GM21528 (cell line): ENCODE data around the gene FCSK.

ENCODE experiments used
- ATAC-seq: cut with Tn5 transposase; IDR thresholded peaks from one replicate; pipeline ENCODE4 v1.9.1; 2021; ENCODE audit warnings: mild to moderate bottlenecking, moderate library complexity; ENCODE audit not compliant: unreplicated experiment, low FRiP score

FCSK gene

DNA sequence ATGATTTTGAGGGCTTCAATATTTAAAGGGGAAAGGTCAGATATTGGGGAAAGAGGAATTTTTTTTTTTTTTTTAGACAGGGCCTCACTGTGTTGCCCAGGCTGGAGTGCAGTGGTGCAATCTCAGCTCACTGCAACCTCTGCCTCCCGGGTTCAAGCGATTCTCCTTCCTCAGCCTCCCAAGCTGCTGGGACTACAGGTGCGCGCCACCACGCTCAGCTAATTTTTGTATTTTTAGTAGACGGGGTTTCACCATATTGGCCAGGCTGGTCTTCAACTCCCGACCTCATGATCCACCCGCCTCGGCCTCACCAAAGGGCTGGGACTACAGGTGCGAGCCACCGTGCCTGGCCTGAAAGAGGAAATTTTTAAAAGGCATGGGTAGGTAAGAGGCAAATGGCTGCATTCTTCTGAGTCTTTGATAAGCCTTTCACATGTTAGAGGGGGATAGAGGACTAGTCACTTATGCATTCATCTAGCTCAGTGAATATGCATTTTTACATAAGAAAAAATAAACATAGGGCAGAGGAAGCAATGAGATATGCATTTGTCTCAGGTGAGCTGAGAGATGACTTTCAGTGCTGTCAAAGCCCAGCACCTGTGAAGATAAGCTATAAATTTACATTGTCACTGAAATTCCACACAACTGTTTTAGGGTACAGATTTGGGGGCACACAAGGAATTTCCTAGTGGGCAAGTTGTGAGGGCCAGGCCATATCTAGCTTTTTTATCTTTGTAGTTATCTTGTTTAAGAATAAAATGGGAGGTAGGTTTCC is 1.1 kb upstream of the FCSK start:
- no peak for ATAC-seq

DNA sequence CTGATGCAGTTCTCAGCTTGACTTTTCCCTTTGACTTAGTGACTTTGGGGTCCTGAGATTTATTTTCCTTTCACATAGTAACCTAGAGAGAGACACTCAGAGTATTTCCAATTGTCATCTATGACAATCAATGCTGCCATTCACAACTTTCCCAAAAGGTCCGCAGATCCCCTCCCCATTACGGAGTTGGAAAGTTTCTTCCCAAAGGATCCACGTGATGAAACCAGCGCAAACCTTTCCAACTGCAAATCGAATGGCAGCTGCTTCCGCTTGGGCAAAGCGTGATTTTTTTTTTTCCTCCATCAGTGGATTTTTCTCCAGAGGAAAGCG is 538 bp upstream of the FCSK start:
- no peak for ATAC-seq

GRCh38 chr16:70455910-70456309 is 1.5 kb downstream of the FCSK start:
- no peak for ATAC-seq

GRCh38 chr16:70457446-70458166 is 3.2 kb downstream of the FCSK start:
- no peak for ATAC-seq

DNA sequence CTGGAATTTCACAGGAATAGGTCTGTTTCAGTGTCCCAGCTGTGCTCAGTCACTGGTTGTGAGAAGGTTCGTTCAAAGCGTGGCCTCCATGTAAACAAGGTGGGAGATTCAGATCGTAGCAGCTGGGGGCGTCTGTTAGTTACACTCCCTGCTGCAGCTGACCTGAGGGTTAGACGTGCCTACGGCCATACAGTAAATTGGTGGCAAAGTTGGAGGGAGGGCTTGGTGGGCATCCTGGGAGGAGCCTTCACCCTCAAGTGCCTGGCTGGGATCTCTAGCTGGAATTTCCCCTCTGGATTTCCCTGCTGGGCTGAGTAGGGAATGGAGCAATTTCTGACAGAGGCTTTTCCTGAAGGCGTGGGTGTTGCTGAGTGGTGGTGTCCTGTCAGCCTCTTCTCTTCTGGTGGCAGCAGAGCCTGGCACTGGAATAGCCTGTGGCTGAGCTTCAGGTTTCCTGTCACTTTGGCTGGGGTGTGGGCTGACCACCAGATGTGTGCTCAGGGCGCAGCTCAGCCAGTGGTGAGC is 6.4 kb downstream of the FCSK start:
- ATAC-seq = no peak

DNA sequence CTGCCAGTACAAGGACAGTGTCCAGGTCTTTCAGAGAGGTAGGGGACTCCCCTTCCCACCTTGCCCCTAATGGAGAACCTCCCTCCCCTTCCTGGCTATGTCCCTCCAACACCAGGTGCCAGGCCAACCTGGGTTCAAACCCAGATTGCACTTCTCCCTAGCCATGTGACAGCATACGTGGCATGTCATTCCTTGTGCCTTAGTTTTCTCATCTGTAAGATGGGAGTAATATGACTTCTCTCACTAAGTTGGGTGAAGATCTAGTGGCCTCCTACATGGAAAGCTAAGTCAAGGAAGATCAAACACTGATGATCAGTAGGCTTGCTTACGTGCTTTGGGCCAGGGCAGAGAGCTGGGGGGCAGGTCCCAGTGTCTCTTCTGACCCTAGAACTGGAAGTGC is 8.8 kb downstream of the FCSK start:
- ATAC-seq = no peak

DNA sequence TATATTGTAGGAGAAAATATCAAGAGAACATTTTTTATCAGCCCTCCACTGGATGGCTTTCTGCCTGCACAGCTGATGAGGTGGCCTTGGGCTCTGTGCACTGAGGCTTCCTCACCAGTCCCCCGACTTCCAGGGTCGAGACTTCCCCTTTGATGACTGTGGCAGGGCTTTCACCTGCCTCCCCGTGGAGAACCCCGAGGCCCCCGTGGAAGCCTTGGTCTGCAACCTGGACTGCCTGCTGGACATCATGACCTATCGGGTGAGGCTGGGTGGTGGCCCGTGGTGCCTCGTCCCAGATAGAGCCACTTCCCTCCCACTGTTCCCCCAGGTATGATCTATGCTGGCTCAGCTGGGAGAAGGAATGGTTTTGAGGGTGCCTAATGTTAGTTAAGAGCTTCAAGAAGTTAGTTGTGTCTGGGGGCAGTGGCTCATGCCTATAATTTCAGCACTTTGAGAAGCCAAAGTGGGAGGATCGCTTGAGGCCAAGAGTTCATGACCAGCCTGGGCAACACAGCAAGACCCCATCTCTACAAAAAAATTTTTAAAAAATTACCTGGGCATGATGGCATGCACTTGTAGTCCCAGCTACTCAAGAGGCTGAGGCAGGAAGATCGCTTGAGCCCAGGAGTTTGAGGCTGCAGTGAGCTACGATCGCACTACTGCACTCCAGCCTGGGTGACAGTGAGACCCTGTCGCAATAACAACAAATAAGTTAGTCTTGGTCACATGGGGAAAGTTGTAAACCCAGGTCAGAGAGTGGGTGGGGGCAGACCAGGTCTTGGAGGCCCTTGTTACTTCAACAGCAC is 11.8 kb downstream of the FCSK start:
- no peak for ATAC-seq

GRCh38 chr16:70466805-70467076 is 12.3 kb downstream of the FCSK start:
- no peak for ATAC-seq

DNA sequence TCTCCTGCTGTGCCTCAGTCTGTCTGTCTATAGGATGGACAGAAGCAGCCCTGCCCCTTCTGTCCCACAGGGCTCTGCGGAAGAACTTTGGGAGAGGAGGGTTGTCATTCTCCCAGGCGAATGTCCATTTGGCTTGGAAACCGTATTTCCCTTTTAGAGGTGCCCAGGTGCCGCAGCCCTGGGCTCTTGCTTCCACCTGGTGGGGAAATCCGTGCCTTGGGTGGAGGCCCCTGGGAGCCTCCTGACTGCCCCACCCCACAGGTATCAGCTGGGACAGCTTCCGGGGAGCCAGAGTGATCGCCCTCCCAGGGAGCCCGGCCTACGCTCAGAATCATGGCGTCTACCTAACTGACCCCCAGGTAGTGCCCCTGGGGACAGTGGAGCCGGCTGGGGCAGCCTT is 12.7 kb downstream of the FCSK start:
- ATAC-seq = no peak

- ATAC-seq = no peak
Observed at GRCh38 chr16:70467608-70468007, 13.2 kb downstream of the FCSK start.

- ATAC-seq = no peak
Observed at GRCh38 chr16:70468776-70469525, 14.6 kb downstream of the FCSK start.

DNA sequence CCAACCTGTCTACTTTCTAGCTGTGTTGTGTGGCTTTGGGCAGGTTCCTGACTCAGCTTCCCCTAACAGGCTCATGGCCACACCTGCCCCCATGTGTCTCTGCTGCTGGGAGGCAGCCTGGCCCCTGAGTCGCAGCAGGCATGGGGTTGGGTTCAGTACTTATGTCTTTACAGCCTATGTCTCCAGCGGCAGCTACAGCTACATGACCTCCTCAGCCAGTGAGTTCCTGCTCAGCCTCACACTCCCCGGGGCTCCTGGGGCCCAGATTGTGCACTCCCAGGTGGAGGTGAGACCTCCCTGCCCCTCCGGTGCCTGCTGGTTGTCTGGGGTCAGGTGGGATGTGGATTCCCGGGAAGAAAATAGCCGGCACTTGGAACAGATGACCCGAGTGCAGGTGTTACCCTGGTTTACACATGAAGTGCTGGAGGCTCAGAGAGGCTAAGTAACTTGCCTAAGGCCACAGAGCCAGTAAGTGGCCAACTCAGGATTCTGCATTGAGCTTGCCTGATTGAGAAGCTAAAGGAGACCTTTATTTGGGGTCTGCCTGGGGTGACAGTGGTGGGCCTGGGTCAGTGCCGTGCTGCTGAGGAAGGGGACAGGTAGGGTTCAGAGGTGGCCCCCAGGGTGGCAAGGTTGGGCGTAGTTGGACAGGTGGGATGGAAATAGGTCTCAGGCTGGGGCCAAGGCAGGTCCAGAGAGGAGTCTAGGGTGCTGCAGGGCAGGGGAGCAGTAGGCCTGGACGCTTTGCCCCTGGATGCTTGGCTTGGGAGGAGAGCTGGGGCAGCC is 15.9 kb downstream of the FCSK start:
- no peak for ATAC-seq

DNA sequence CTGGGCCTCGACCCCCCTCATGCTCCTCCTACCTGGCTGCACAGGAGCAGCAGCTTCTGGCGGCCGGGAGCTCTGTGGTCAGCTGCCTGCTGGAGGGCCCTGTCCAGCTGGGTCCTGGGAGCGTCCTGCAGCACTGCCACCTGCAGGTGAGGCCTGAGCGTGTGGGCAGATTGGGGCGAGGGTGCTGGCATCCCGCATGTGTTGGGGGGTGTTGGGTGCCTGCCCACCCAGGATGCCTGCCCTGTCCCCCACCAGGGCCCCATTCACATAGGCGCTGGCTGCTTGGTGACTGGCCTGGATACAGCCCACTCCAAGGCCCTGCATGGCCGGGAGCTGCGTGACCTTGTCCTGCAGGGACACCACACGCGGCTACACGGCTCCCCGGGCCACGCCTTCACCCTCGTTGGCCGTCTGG is 16.5 kb downstream of the FCSK start:
- ATAC-seq = no peak

- ATAC-seq = no peak
Observed at GRCh38 chr16:70472786-70473433, 18.5 kb downstream of the FCSK start.

GRCh38 chr16:70473446-70474319 is 19.3 kb downstream of the FCSK start:
- ATAC-seq = no peak

DNA sequence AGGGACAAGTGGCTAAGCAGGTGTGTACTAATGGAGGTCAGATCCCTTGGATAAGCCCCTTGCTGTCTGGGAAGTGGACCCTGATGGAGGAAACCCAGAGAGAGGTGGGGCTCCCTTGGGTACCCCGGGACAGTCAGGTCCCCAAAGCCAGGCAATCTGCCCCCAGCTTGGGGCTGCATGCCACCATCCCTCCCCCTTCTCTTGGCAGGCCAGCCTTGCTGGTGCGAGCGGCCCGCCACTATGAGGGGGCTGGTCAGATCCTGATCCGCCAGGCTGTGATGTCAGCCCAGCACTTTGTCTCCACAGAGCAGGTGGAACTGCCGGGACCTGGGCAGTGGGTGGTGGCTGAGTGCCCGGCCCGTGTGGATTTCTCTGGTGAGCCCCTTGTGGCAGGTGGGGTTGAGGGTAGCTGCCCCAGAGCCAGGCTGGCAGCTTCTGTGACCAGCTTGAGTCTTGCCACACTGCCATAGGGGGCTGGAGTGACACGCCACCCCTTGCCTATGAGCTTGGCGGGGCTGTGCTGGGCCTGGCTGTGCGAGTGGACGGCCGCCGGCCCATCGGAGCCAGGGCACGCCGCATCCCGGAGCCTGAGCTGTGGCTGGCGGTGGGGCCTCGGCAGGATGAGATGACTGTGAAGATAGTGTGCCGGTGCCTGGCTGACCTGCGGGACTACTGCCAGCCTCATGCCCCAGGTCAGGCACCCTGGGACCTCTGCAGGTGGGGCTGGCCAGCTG is 20.1 kb downstream of the FCSK start:
- ATAC-seq = no peak

- ATAC-seq = no peak
Observed at GRCh38 chr16:70475054-70475871, 20.9 kb downstream of the FCSK start.
